AG04450 (cell line): ENCODE results near the gene SLC46A1. TPM values are rescaled to one million over a fixed set of nuclear protein-coding genes. Genes with fewer than 3 reads are reported as not detected.

Experiments used
- CTCF ChIA-PET: fragments of 300-600, 350-600 bp; formaldehyde crosslinking; extraction: SDS; loops from one replicate; lab custom pipeline; 2022; ENCODE audit warnings: antibody characterized with exemption, inconsistent platforms; lab: Charles Lee
- POLR2A ChIA-PET: fragments of 350-600 bp; formaldehyde crosslinking; extraction: SDS; loops from one replicate; lab custom pipeline; 2021; ENCODE audit warnings: antibody characterized with exemption, inconsistent platforms; lab: Yijun Ruan, JAX
- DNase-seq: peaks from one replicate; pipeline ENCODE4 v3.0.0-alpha.2; 2011; ENCODE audit warnings: low read depth, low spot score
- H3K27ac ChIP-seq: one replicate; pipeline ENCODE4 v1.5.1; 2012; ENCODE audit warnings: low read depth, low read length, control low read depth
- H3K27me3 ChIP-seq: one replicate; pipeline ENCODE4 v1.6.0; 2012; ENCODE audit warnings: low read length; ENCODE audit not compliant: control insufficient read depth, insufficient read depth
- H3K4me3 ChIP-seq: 2 replicates; pipeline ENCODE4 v1.5.1; 2011; ENCODE audit warnings: mild to moderate bottlenecking, low read depth, low read length, control low read depth
- H3K9me3 ChIP-seq: 2 replicates; pipeline ENCODE4 v1.5.1; 2012; ENCODE audit warnings: low read length; ENCODE audit not compliant: control insufficient read depth, insufficient read depth
- polyA plus RNA-seq: library from polyadenylated mRNA; depleted of rRNA; stranded (reverse); fragments of >200 nt; gene quantifications from 2 replicates; pipeline ENCODE4 v1.2.3, GENCODE V29; 2011
- TF ChIP-seq, protein P1 (sequence below): IDR thresholded peaks from 2 replicates; pipeline ENCODE4 v1.5.1; 2011; ENCODE audit warnings: low read depth, low read length, control low read depth, inconsistent platforms

Gene SLC46A1
- polyA plus RNA-seq, 1 experiment, result 2.5 TPM

DNA sequence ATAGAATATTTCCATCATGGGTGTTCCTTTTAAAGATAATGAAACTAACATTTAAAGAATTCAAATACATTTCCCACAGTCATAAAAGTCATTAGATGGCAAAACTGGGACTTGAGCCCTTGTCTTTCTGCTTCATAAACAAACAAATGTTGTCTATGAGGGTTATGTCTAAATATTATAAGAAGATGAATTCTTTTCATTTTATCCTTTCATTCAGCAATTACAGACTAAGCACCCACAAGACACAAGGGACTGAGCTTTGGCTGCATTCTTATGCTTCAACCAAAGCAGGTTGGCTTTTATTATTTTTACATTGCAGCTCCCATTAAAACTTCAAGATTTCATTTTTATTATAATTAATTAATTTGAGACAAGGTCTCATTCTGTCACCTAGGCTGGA is 19.6 kb downstream of the SLC46A1 start:
- POLR2A ChIA-PET, result no interaction called here
- TF ChIP-seq, protein P1, sequence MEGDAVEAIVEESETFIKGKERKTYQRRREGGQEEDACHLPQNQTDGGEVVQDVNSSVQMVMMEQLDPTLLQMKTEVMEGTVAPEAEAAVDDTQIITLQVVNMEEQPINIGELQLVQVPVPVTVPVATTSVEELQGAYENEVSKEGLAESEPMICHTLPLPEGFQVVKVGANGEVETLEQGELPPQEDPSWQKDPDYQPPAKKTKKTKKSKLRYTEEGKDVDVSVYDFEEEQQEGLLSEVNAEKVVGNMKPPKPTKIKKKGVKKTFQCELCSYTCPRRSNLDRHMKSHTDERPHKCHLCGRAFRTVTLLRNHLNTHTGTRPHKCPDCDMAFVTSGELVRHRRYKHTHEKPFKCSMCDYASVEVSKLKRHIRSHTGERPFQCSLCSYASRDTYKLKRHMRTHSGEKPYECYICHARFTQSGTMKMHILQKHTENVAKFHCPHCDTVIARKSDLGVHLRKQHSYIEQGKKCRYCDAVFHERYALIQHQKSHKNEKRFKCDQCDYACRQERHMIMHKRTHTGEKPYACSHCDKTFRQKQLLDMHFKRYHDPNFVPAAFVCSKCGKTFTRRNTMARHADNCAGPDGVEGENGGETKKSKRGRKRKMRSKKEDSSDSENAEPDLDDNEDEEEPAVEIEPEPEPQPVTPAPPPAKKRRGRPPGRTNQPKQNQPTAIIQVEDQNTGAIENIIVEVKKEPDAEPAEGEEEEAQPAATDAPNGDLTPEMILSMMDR, result no peak

DNA sequence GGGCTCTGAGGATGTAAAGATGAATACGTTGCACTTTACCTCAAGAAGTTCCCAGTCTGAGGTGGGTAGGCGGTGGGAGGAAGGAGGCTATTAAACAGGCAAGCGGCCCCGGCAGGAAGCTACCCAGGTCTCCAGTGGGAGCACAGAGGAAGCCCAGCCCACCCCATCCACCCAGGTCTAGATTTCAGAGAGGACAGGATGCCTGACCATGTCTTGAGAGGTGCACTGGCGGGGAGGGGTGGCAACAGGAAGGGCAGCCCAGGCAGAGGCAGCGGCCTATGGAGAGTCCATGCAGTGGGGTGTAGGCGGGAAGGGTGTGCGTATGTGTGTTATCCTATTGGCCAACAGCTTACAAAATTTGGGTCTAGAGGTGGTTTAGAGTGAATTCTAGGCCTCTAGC is 20.6 kb downstream of the SLC46A1 start:
- Histone ChIP-seq H3K27ac (no peak overlapping the region), H3K9me3 (no peaks in the 10 kb centered on the region; the same call in 1 of the 2 replicates), H3K4me3 (no peak overlapping the region), H3K27me3 (no peaks in the 10 kb centered on the region)
- TF ChIP-seq, protein P1, result no peak
- ChIA-PET POLR2A (no interaction called here), CTCF (no interaction called here)
- no peak for DNase-seq

More for the DNA sequence above, 19.6 kb downstream of the SLC46A1 start:
- Histone ChIP-seq H3K27ac (no peak overlapping the region), H3K9me3 (no peaks in the 10 kb centered on the region; the same call in 1 of the 2 replicates), H3K27me3 (no peaks in the 10 kb centered on the region), H3K4me3 (no peak overlapping the region)
- CTCF ChIA-PET, result interaction anchor here (0.7 kb wide), 1 partner anchor 151 kb away, joined by 3 read pairs; no protein-coding TSS in a partner anchor
- DNase-seq, result no peak

DNA sequence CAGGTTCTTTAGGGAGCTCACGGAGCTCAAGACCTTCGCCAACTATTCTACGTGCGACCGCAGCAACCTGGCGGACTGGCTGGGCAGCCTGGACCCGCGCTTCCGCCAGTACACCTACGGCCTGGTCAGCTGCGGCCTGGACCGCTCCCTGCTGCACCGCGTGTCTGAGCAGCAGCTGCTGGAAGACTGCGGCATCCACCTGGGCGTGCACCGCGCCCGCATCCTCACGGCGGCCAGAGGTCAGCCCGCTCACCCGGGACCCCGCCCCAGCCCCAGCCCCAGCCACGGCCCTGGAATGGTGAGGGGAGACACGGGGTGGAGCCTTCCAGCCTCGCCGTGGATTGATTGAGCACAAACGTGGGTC is 21.0 kb downstream of the SLC46A1 start:
- CTCF ChIA-PET, result no interaction called here
- DNase-seq, result no peak
- POLR2A ChIA-PET, result no interaction called here
- no peaks in the 10 kb centered on the region for H3K27me3 ChIP-seq
- H3K27ac ChIP-seq, result no peak overlapping the region
- H3K4me3 ChIP-seq, result no peak overlapping the region
- H3K9me3 ChIP-seq, result no peaks in the 10 kb centered on the region; the same call in 1 of the 2 replicates
- TF ChIP-seq, protein P1, result no peak

DNA sequence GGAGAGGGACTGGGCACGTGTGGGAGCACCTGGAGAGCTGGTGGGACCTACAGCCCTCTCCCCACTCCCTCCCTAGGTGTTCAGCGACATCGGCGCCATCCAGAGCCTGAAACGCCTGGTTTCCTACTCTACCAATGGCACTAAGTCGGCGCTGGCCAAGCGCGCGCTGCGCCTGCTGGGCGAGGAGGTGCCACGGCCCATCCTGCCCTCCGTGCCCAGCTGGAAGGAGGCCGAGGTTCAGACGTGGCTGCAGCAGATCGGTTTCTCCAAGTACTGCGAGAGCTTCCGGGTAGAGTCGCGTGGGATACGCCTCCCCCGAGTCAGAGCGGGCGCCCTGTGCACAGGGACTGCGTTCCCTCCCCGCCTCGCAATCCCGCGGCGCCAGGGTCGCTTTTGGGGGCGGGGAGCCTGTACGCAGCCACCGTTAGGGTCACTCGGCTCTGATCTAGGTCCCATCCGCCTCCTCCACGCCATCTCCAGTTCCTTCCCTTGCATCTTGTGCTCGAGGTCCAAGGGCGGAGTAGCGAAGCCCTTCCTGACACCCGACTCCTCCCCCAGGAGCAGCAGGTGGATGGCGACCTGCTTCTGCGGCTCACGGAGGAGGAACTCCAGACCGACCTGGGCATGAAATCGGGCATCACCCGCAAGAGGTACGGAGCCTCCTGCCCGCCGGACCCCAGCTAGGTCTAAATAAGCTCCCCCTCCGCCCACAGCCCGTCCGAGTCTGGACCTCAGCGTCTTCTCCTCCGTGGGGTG is 21.6 kb downstream of the SLC46A1 start:
- no peak overlapping the region for H3K27ac ChIP-seq
- H3K9me3 ChIP-seq, result no peaks in the 10 kb centered on the region; the same call in 1 of the 2 replicates
- TF ChIP-seq, protein P1, result no peak
- no peak for DNase-seq
- CTCF ChIA-PET, result no interaction called here
- H3K27me3 ChIP-seq, result no peaks in the 10 kb centered on the region
- H3K4me3 ChIP-seq, result no peak overlapping the region
- POLR2A ChIA-PET, result no interaction called here

DNA sequence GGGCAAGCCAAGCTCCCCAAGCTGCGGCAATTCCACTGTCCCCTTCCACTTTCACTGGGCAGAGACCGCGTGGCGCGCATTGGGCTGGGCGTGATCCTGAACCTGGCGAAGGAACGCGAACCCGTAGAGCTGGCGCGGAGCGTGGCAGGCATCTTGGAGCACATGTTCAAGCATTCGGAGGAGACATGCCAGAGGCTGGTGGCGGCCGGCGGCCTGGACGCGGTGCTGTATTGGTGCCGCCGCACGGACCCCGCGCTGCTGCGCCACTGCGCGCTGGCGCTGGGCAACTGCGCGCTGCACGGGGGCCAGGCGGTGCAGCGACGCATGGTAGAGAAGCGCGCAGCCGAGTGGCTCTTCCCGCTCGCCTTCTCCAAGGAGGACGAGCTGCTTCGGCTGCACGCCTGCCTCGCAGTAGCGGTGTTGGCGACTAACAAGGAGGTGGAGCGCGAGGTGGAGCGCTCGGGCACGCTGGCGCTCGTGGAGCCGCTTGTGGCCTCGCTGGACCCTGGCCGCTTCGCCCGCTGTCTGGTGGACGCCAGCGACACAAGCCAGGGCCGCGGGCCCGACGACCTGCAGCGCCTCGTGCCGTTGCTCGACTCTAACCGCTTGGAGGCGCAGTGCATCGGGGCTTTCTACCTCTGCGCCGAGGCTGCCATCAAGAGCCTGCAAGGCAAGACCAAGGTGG is 24.7 kb downstream of the SLC46A1 start:
- H3K9me3 ChIP-seq, result no peaks in the 10 kb centered on the region; the same call in 1 of the 2 replicates
- DNase-seq, result no peak
- POLR2A ChIA-PET, result no interaction called here

More for the DNA sequence above, 24.7 kb downstream of the SLC46A1 start:
- TF ChIP-seq, protein P1, result no peak
- Histone ChIP-seq H3K4me3 (no peak overlapping the region), H3K27me3 (no peaks in the 10 kb centered on the region), H3K27ac (no peak overlapping the region)
- CTCF ChIA-PET, result interaction anchor here (1.3 kb wide), 1 partner anchor 35 kb away, joined by 5 read pairs; no protein-coding TSS in a partner anchor
